CD14-positive monocyte (primary cell): Measurements from ENCODE around the gene SLC6A13. TPM values are rescaled to one million over a fixed set of nuclear protein-coding genes. Genes with fewer than 3 reads are reported as not detected.

Experiments used
- DNase-seq, 3 donors: peaks; one replicate each; pipeline ENCODE4 v3.0.0-alpha.2; 2011 to 2022
- H2AFZ ChIP-seq: 2 replicates; pipeline ENCODE4 v1.6.0; 2012; ENCODE audit warnings: mild to moderate bottlenecking, low read depth, low read length, inconsistent platforms; ENCODE audit not compliant: insufficient read depth, poor library complexity, severe bottlenecking
- H3K27ac ChIP-seq, 2 donors: 1 replicate in 1 of 2; 2 replicates in 1 of 2; pipeline ENCODE4 v1.5.1; 2012 to 2013; ENCODE audit warnings: low read length in 2 of 2, control low read depth in 1 of 2, inconsistent platforms in 1 of 2, low read depth in 1 of 2, mild to moderate bottlenecking in 1 of 2
- H3K27me3 ChIP-seq, 2 donors: one replicate each; pipeline versions ENCODE4 v1.6.0 to v1.6.1; 2011 to 2013; ENCODE audit warnings: low read length in 2 of 2; ENCODE audit not compliant: control insufficient read depth in 2 of 2, insufficient read depth in 2 of 2
- H3K36me3 ChIP-seq, 2 donors: replicated peaks in 1 of 2; 1 replicate in 1 of 2; 2 replicates in 1 of 2; pipeline versions ENCODE4 v1.5.1 to v1.6.1; 2012 to 2013; ENCODE audit warnings: low read length in 2 of 2, control low read depth in 1 of 2, inconsistent platforms in 1 of 2, mild to moderate bottlenecking in 1 of 2; ENCODE audit not compliant: insufficient read depth in 2 of 2, control insufficient read depth in 1 of 2
- H3K4me1 ChIP-seq, 2 donors: 1 replicate in 1 of 2; 2 replicates in 1 of 2; pipeline versions ENCODE4 v1.5.1 to v1.6.1; 2012 to 2013; ENCODE audit warnings: low read length in 2 of 2, control low read depth in 1 of 2, inconsistent platforms in 1 of 2, mild to moderate bottlenecking in 1 of 2, moderate library complexity in 1 of 2; ENCODE audit not compliant: insufficient read depth in 2 of 2, control insufficient read depth in 1 of 2
- H3K4me2 ChIP-seq: replicated peaks from 2 replicates; pipeline ENCODE3; 2012; ENCODE audit warnings: low read length, moderate library complexity, mild to moderate bottlenecking; ENCODE audit not compliant: poor library complexity, severe bottlenecking; ENCODE audit errors: extremely low read depth
- H3K4me3 ChIP-seq, 3 experiments: fragments of 200-600 bp in 1 of 3; sonication (generic) in 1 of 3; replicated peaks in 1 of 3; 1 replicate in 2 of 3; 2 replicates in 1 of 3; pipeline ENCODE4 v1.5.1; 2011 to 2013; ENCODE audit warnings: low read length in 3 of 3, mild to moderate bottlenecking in 3 of 3, control low read depth in 2 of 3, low read depth in 2 of 3, inconsistent platforms in 1 of 3, moderate library complexity in 1 of 3
- H3K79me2 ChIP-seq: 2 replicates; pipeline ENCODE4 v1.6.0; 2012; ENCODE audit warnings: mild to moderate bottlenecking, control low read depth, inconsistent platforms, low read length, moderate library complexity; ENCODE audit not compliant: insufficient read depth
- H3K9ac ChIP-seq: 2 replicates; pipeline ENCODE4 v1.6.0; 2017; ENCODE audit warnings: low read length, mild to moderate bottlenecking; ENCODE audit not compliant: insufficient read depth, poor library complexity, severe bottlenecking
- H3K9me3 ChIP-seq, 2 donors: replicated peaks in 1 of 2; 1 replicate in 1 of 2; 2 replicates in 1 of 2; pipeline versions ENCODE4 v1.5.1 to v1.6.1; 2012 to 2013; ENCODE audit warnings: low read length in 2 of 2, control low read depth in 1 of 2; ENCODE audit not compliant: control insufficient read depth in 1 of 2, insufficient read depth in 1 of 2
- H4K20me1 ChIP-seq: 2 replicates; pipeline ENCODE4 v1.6.0; 2012; ENCODE audit warnings: mild to moderate bottlenecking, low read length, control low read depth, moderate library complexity; ENCODE audit not compliant: insufficient read depth
- H3K27ac Mint-ChIP-seq, 7 donors: one replicate each; pipeline ENCODE4 v1.8.0; 2020; ENCODE audit warnings: mild to moderate bottlenecking in 7 of 7, mixed read lengths in 7 of 7, moderate library complexity in 6 of 7, inconsistent platforms in 2 of 7
- H3K27me3 Mint-ChIP-seq, 3 donors: one replicate each; pipeline ENCODE4 v1.8.0; 2021 to 2022; ENCODE audit warnings: low read depth in 3 of 3, mild to moderate bottlenecking in 3 of 3, mixed read lengths in 3 of 3, moderate library complexity in 3 of 3, inconsistent platforms in 1 of 3
- H3K36me3 Mint-ChIP-seq, 2 donors: one replicate each; pipeline ENCODE4 v1.8.0; 2020; ENCODE audit warnings: mixed read lengths in 2 of 2, inconsistent platforms in 1 of 2, mild to moderate bottlenecking in 1 of 2
- H3K4me1 Mint-ChIP-seq: one replicate; pipeline ENCODE4 v1.8.0; 2020; ENCODE audit warnings: mild to moderate bottlenecking, mixed read lengths
- H3K4me3 Mint-ChIP-seq, 2 donors: one replicate each; pipeline ENCODE4 v1.8.0; 2020; ENCODE audit warnings: mild to moderate bottlenecking in 2 of 2, mixed read lengths in 2 of 2, moderate library complexity in 1 of 2
- H3K9me3 Mint-ChIP-seq, 7 donors: one replicate each; pipeline ENCODE4 v1.8.0; 2020 to 2022; ENCODE audit warnings: mixed read lengths in 7 of 7, mild to moderate bottlenecking in 6 of 7, moderate library complexity in 6 of 7, inconsistent platforms in 2 of 7
- CTCF ChIP-seq: fragments of 200-600 bp; IDR thresholded peaks from one replicate; pipeline ENCODE4 v1.8.0; 2022; ENCODE audit warnings: antibody characterized with exemption, mild to moderate bottlenecking
- WGBS: methylation state at CpG from one replicate; pipeline ENCODE4 v1.1.5; 2013; ENCODE audit warnings: missing lambda C conversion rate; ENCODE audit not compliant: insufficient coverage; 5-methylcytosine and 5-hydroxymethylcytosine counted together
- intact Hi-C, 2 donors: fragments of 100-400 bp; cut with micrococcal nuclease; formaldehyde crosslinking; loops; one replicate each; pipeline versions ENCODE4 v1.15.0 to v1.15.1; 2023
- polyA plus RNA-seq, 3 donors: library from polyadenylated mRNA; depleted of rRNA in 1 of 3; unstranded in 2 of 3; stranded (reverse) in 1 of 3; fragments of 300-500 nt in 2 of 3; fragments of >200 nt in 1 of 3; fragmentation: Illumina TruSeq in 2 of 3; gene quantifications; 1 replicate in 2 of 3; 2 replicates in 1 of 3; pipeline ENCODE4 v1.2.3, GENCODE V29; 2012 to 2021

Gene SLC6A13
- polyA plus RNA-seq, 3 donors, result 0.13 TPM; not detected in 2

GRCh38 chr12:220946-221550, 41.6 kb downstream of the SLC6A13 start:
- Histone ChIP-seq H4K20me1 (no peaks in the 10 kb centered on the region), H3K9ac (no peak overlapping the region), H3K9me3 (no peaks in the 10 kb centered on the region), H2AFZ (no peak overlapping the region), H3K4me3 (no peak overlapping the region), H3K36me3 (no peaks in the 10 kb centered on the region), H3K4me1 (peaks cover 4 to 7% of the 10 kb centered on the region in 2 donors), H3K27me3 (no peaks in the 10 kb centered on the region), H3K79me2 (no peaks in the 10 kb centered on the region), H3K27ac (no peak overlapping the region), H3K4me2 (no peak overlapping the region)
- WGBS, result 97% methylated on average over 13 of the region's 19 CpGs
- Mint-ChIP-seq H3K36me3 (no peaks in the 10 kb centered on the region), H3K27me3 (peaks cover 2 to 7% (median 6%) of the 10 kb centered on the region in 3 donors), H3K9me3 (no peaks in the 10 kb centered on the region), H3K4me1 (no peaks in the 10 kb centered on the region), H3K4me3 (no peak overlapping the region), H3K27ac (no peak overlapping the region)
- no peak for DNase-seq
- intact Hi-C loops, result no loop called here
- no peak for TF ChIP-seq CTCF

- Histone ChIP-seq H3K27ac (no peak overlapping the region), H3K4me3 (no peak overlapping the region), H3K36me3 (no peaks in the 10 kb centered on the region), H4K20me1 (no peaks in the 10 kb centered on the region), H3K79me2 (no peaks in the 10 kb centered on the region), H3K27me3 (no peaks in the 10 kb centered on the region), H3K9ac (no peak overlapping the region), H3K9me3 (no peaks in the 10 kb centered on the region), H3K4me1 (peaks cover 4 to 8% of the 10 kb centered on the region in 2 donors), H2AFZ (no peak overlapping the region), H3K4me2 (no peak overlapping the region)
- no peak overlapping the region for H3K4me3 Mint-ChIP-seq
- H3K9me3 Mint-ChIP-seq, result no peaks in the 10 kb centered on the region
- WGBS, result 70% methylated on average over 2 of the region's 6 CpGs
- DNase-seq, result no peak
- intact Hi-C loops, result no loop called here
- peaks cover 3% of the 10 kb centered on the region for H3K4me1 Mint-ChIP-seq
- H3K27ac Mint-ChIP-seq, result no peak overlapping the region
- no peak for TF ChIP-seq CTCF
- no peaks in the 10 kb centered on the region for H3K36me3 Mint-ChIP-seq
- H3K27me3 Mint-ChIP-seq, result peaks cover 2 to 7% (median 6%) of the 10 kb centered on the region in 3 donors
These were observed 42.1 kb downstream of the SLC6A13 start for GRCh38 chr12:220491-220890.
